Neural cell (in vitro differentiated cells): ENCODE results near the gene SOHLH1. TPM values are rescaled to one million over a fixed set of nuclear protein-coding genes. Genes with fewer than 3 reads are reported as not detected.

Experiments used
- H2AFZ ChIP-seq: fragments of 200-600, 300-800 bp; sonication (generic), shearing (Covaris generic); 2 replicates; pipeline ENCODE4 v1.6.0; 2014; ENCODE audit warnings: low read depth, mild to moderate bottlenecking, antibody characterized with exemption, low read length, moderate library complexity
- H3F3A ChIP-seq: fragments of 200-600 bp; shearing (Covaris generic); 2 replicates; pipeline ENCODE4 v1.6.1; 2016; ENCODE audit warnings: mild to moderate bottlenecking, moderate library complexity, mixed read lengths, antibody characterized with exemption, low read length; ENCODE audit not compliant: insufficient read depth, poor library complexity, severe bottlenecking
- H3K27ac ChIP-seq: fragments of 200-600, 300-800 bp; sonication (generic), shearing (Covaris generic); 2 replicates; pipeline ENCODE4 v1.5.1; 2014; ENCODE audit warnings: mild to moderate bottlenecking, low read length, moderate library complexity
- H3K27me3 ChIP-seq: fragments of 300-800, 200-600 bp; sonication (generic), shearing (Covaris generic); 2 replicates; pipeline ENCODE4 v1.6.0; 2014; ENCODE audit warnings: mild to moderate bottlenecking, low read depth, low read length, moderate library complexity; ENCODE audit not compliant: insufficient read depth
- H3K36me3 ChIP-seq: fragments of 300-800, 200-600 bp; sonication (generic), shearing (Covaris generic); 2 replicates; pipeline ENCODE4 v1.5.1; 2014; ENCODE audit warnings: mild to moderate bottlenecking, antibody characterized with exemption, low read length, moderate library complexity; ENCODE audit not compliant: insufficient read depth
- H3K4me2 ChIP-seq: fragments of 300-800, 200-600 bp; sonication (generic), shearing (Covaris generic); 2 replicates; pipeline ENCODE4 v1.6.0; 2014; ENCODE audit warnings: mild to moderate bottlenecking, low read length
- H3K4me3 ChIP-seq: fragments of 300-800, 200-600 bp; sonication (generic), shearing (Covaris generic); 2 replicates; pipeline ENCODE4 v1.5.1; 2014; ENCODE audit warnings: mild to moderate bottlenecking, low read length, moderate library complexity
- H3K79me2 ChIP-seq: fragments of 200-600 bp; shearing (Covaris generic); replicated peaks from 2 replicates; pipeline ENCODE4 v1.6.0; 2014; ENCODE audit warnings: mild to moderate bottlenecking, low read length, moderate library complexity; ENCODE audit not compliant: insufficient read depth
- H3K9ac ChIP-seq: fragments of 300-800, 200-600 bp; sonication (generic), shearing (Covaris generic); 2 replicates; pipeline ENCODE4 v1.6.1; 2016; ENCODE audit warnings: mild to moderate bottlenecking, low read length, mixed read lengths
- H3K9me2 ChIP-seq: fragments of 200-600 bp; shearing (Covaris generic); 2 replicates; pipeline ENCODE4 v1.6.1; 2016; ENCODE audit warnings: mild to moderate bottlenecking, low read length, mixed read lengths; ENCODE audit not compliant: insufficient read depth
- H3K9me3 ChIP-seq: fragments of 200-600, 300-800 bp; sonication (generic), shearing (Covaris generic); 2 replicates; pipeline ENCODE4 v1.6.1; 2016; ENCODE audit warnings: mild to moderate bottlenecking, mixed run types, low read length, moderate library complexity, mixed read lengths
- H4K20me1 ChIP-seq: fragments of 200-600 bp; shearing (Covaris generic); 2 replicates; pipeline ENCODE4 v1.6.1; 2016; ENCODE audit warnings: mild to moderate bottlenecking, mixed run types; ENCODE audit not compliant: insufficient read depth
- CTCF ChIP-seq: fragments of 450-650 bp; IDR thresholded peaks from 2 replicates; pipeline ENCODE4 v1.5.1; 2014; ENCODE audit warnings: antibody characterized with exemption, mild to moderate bottlenecking, moderate library complexity; ENCODE audit not compliant: poor library complexity, severe bottlenecking
- EP300 ChIP-seq: fragments of 450-650 bp; conservative IDR thresholded peaks from 2 replicates; pipeline ENCODE4 v1.6.1; 2014; ENCODE audit warnings: antibody characterized with exemption, mild to moderate bottlenecking, moderate library complexity; ENCODE audit not compliant: poor library complexity, severe bottlenecking
- EZH2 ChIP-seq: fragments of 200-600, 300-800 bp; shearing (Covaris generic), sonication (generic); IDR thresholded peaks from 2 replicates; pipeline ENCODE4 v1.6.1; 2014; ENCODE audit warnings: antibody characterized with exemption, low read length, borderline replicate concordance, mild to moderate bottlenecking; ENCODE audit not compliant: insufficient read depth, poor library complexity, severe bottlenecking
- MXI1 ChIP-seq: fragments of 450-650 bp; conservative IDR thresholded peaks from 2 replicates; pipeline ENCODE4 v1.6.1; 2014; ENCODE audit warnings: antibody characterized with exemption, mild to moderate bottlenecking; ENCODE audit not compliant: poor library complexity, severe bottlenecking
- POLR2AphosphoS5 ChIP-seq: IDR thresholded peaks from 2 replicates; pipeline ENCODE4 v1.6.1; 2012
- RAD21 ChIP-seq: fragments of 450-650 bp; conservative IDR thresholded peaks from 2 replicates; pipeline ENCODE4 v1.6.1; 2014; ENCODE audit warnings: antibody characterized with exemption, mild to moderate bottlenecking, moderate library complexity
- REST ChIP-seq: IDR thresholded peaks from 2 replicates; pipeline ENCODE4 v1.6.1; 2012; ENCODE audit warnings: borderline replicate concordance
- SMC3 ChIP-seq: fragments of 450-650 bp; conservative IDR thresholded peaks from 2 replicates; pipeline ENCODE4 v1.6.1; 2014; ENCODE audit warnings: antibody characterized with exemption, mild to moderate bottlenecking, moderate library complexity; ENCODE audit not compliant: poor library complexity
- TAF1 ChIP-seq: IDR thresholded peaks from 2 replicates; pipeline ENCODE4 v1.6.1; 2012; ENCODE audit warnings: low read depth
- polyA plus RNA-seq: library from polyadenylated mRNA; depleted of rRNA; stranded (reverse); fragments of >200 nt; gene quantifications from 2 replicates; pipeline ENCODE4 v1.2.3, GENCODE V29; 2014

SOHLH1 gene
- polyA plus RNA-seq, 1 donor from 2014 or later = not detected

GRCh38 chr9:135666534-135667462 lies 32.5 kb downstream of the SOHLH1 start:
- no peaks in the 10 kb centered on the region for H3K9me3 ChIP-seq

More at GRCh38 chr9:135666534-135667462, 32.5 kb downstream of the SOHLH1 start:
- TF ChIP-seq EZH2 (no peak), RAD21 (no peak), EP300 (no peak), TAF1 (no peak), SMC3 (no peak), MXI1 (no peak), POLR2AphosphoS5 (no peak), CTCF (no peak), REST (no peak)
- H3K79me2 ChIP-seq = no peaks in the 10 kb centered on the region
- no peak overlapping the region for H3K4me2 ChIP-seq
- no peak overlapping the region for H3K27ac ChIP-seq
- no peaks in the 10 kb centered on the region for H4K20me1 ChIP-seq
- no peak overlapping the region for H2AFZ ChIP-seq
- no peaks in the 10 kb centered on the region for H3K9me2 ChIP-seq
- no peak overlapping the region for H3K4me3 ChIP-seq
- no peak overlapping the region for H3K9ac ChIP-seq
- H3K36me3 ChIP-seq = no peaks in the 10 kb centered on the region
- H3K27me3 ChIP-seq = no peaks in the 10 kb centered on the region
- no peaks in the 10 kb centered on the region for H3F3A ChIP-seq
